Islet of Langerhans (tissue), 1 donor: ENCODE results near the gene FLNA.
"Not testable (repeated sequence)": the region's sequence is repeated elsewhere in the genome, so short reads cannot be mapped to it uniquely, and the experiment has no call there.

Experiments used
- FAIRE-seq: peaks from one replicate; lab custom pipeline; 2011; peaks lifted over from hg19 to GRCh38; lab: Jason Lieb, UNC

FLNA gene

DNA sequence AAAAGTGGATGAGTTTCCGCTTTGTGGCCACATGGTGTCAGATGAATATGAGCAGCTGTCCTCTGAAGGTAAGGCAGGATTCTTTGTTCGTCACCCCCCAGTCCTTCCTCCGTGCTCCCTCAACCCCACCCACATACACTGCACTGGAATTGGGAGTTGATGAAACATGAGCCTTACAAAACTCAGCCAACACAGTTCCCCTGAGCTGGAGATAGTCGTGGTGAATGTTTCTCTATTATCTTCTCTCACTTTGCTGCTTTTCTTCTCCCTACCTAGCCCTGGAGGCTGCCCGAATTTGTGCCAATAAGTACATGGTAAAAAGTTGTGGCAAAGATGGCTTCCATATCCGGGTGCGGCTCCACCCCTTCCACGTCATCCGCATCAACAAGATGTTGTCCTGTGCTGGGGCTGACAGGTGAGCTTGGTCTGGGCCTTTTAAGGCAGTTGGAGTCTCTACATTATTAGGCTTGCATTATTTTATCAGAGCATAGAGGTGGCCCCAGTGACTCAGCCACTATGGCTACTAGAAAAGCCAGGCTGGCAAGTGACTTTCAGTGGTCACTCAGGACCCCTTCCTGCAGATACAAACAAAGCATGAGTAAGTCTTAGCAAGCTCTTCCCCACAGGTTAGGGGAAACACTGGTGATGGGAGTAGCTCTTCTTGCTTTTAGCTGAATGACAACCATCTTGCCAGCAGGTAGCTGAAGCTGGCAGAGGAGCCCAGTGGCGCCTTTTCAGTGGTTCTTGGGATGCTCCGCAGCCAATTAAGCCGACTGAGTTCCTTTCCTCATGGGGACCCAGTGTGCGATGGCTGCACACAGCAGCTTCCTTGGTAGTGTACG, 25.3 kb upstream of the FLNA start:
- no peak for FAIRE-seq

DNA sequence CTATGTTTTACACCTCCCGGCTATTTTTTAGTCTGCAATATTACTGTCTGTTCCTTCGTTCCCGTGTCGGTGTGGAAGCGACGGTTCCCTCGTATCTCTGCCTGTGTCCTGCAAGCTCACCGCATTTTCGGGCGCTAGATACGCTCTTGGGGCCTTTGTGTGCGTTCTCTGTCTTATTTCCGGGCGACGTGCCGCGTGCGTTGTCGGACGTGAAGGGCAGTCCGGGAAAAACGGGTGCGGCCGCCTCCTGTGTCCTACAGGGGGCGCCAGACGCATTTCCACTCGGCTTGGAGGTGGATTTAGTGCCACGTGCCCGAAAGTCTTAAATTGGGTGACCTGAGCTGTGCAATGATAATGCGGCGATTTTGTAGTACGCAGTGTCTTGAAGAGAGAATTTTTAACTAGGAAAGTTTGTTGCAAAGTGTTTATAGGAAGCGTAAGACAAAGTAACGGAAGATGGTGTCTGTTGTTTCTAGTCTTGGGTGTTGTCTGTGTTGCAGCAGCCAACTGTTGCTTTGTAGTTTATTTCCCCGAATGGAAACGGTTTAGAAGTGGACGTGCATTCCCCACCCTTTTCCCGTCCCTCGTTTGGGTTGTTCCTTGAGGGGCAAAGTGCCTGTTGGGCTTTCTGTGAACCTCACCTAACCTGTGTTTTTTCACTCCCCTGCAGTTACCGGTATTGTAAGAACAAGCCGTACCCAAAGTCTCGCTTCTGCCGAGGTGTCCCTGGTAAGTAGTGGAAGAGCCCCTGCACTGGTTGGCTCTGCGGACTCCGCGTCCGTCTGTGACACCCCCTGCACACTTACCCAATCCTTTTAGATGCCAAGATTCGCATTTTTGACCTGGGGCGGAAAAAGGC, 24.5 kb upstream of the FLNA start:
- peak; percentile 70 for FAIRE-seq

DNA sequence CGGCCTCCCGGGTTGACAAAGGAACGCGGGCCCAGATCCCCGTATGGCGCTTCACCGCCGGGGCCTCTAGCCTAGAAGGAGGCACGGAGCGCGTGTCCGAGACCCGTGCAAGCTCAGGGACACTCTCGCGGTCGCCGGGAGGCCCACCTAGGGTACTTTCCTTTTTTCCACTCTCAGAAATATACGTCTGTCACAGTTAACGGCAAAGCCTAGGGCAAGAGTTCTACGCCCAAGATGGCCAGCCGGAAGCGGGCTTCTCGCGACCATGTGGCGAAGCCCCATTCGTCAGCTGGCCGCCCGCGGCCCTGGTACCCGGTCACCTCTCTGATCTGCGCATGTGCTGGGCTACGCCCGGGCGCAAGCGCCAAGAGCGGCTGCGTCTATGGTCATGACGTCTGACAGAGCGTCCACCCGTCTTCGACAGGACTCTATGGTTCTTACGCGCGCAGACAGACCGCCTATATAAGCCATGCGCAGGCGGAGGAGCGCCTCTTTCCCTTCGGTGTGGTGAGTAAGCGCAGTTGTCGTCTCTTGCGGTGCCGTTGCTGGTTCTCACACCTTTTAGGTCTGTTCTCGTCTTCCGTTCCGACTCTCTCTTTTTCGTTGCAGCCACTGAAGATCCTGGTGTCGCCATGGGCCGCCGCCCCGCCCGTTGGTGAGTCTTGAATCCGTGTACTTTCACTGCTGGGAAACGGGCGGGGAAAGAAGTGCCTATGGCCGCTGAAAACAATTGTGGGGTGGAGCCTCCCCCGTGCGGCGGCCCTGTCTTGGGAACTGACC, 23.6 kb upstream of the FLNA start, which contains the start of gene RPL10:
Gene RPL10 (plus strand): TSS at position 490 of the 780 bp plus-strand sequence. CDS start 143 bp downstream, at position 633.
- FAIRE-seq: peak; percentile 5

DNA sequence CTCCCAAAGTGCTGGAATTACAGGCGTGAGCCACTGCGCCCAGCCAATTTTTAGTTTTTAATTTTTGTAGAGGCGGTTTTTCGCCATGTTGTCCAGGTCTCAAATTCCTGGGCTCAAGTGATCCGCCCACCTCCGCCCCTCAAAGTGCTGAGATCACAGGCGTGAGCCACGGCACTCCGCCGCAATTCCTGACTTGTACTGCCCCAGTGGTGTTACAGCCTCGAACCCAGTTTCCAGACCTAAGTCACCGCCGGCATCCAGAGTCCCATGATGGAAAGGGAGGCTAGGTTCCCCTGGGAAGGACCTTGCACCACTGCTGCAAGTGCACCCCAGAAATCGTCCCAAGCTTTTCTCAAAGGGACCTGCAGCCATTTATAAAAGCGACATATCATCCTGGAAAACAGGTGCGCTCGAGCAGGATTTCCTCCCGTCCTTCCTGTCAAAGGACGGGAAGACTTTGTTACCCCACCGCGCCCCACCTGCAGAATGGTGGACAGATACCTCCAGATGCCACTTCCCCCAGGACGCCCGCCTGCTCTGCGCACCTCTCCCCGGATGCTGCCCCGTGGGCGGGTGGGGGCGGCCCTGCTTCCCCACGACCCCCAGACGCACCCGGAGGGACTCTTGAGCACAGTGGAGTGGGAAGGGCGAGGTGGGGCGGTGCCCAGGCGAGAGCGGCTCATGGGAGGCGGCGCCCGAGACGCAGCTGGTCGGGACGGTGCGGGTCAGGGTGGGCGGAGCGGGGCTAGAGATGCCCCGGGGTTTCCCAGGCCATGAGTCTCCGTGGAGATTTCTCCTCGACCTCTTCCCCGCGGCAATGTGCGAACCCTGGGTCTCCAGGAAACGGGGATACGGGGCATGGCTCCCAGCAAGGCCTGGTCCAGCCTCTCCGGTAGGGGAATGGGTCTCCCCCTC, 22.8 kb upstream of the FLNA start:
- no peak for FAIRE-seq

- FAIRE-seq: not testable (repeated sequence)
Observed at GRCh38 chrX:154396363-154396762, 21.9 kb upstream of the FLNA start.

GRCh38 chrX:154389812-154390747, 15.6 kb upstream of the FLNA start:
- not testable (repeated sequence) for FAIRE-seq

GRCh38 chrX:154388649-154389048, 14.2 kb upstream of the FLNA start:
- FAIRE-seq: not testable (repeated sequence)

DNA sequence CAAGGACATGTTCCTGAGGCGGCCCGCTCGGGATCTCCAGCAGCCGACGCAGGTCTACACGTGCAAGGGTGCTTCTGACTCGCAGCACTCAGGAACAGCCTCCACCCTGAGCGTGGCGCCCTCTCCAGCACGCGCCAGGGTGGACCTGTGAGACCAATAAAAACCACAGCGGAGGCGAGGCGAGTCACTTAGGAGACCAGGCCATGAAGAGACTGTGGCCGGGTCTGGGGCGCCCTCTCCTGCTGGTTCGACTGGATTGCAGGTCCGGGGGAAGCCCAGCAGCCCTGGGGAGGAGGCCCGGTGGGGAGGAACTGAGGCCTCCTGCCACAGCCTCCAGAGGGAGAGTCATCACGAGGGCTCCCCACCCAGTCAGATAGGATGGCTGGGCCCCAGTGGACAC, 13.7 kb upstream of the FLNA start:
- not testable (repeated sequence) for FAIRE-seq

DNA sequence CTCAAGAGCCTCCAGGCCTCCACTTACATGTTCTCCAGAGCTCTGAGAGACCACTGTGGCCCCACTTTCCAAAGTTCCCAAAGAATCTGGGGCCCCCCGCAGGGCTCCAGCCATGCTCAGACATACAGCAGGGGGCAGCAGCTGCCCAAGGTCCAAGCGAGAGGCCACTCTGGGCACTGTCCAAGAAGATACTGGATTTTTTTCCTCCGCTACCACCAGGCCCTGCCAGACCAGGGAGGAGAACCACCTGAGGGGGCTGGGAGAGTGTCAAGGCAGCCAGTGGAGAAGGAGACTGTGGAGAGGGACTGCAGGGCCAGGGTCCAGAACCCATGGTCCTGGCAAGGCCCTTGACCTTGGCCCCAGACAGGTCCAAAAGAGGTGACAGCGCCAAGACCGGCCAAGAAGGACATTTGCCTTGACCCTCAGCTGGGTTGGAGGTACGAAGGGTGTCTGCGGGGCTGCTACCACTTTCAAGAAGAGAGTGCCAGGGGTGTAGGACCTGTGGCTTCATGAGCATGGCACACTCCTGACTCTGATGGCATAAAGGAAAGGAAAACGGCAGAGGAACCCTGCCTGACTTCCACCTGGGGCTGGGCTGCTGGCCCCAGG, 10.0 kb upstream of the FLNA start:
- no peak for FAIRE-seq

- no peak for FAIRE-seq
Observed at GRCh38 chrX:154383359-154384283, 9.2 kb upstream of the FLNA start.

- FAIRE-seq: no peak
Observed at GRCh38 chrX:154382483-154383069, 8.1 kb upstream of the FLNA start.

DNA sequence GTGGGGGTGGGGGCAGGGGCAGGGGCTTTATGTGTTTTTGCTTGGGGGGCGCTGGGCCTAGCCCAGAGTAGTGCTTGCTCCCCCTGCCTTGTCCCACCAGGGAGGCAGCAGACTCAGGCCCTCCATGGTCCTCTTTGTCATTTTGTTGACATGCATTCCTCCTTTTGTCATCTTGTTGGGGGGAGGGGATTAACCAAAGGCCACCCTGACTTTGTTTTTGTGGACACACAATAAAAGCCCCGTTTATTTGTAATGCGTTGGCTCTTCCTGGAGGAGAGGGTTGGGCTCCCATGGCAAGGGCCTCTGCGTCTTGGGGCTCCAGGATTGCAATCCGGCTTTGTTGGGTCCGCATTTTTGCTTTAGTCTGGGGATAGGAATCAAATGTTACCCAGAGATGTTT, 6.8 kb upstream of the FLNA start:
- no peak for FAIRE-seq

DNA sequence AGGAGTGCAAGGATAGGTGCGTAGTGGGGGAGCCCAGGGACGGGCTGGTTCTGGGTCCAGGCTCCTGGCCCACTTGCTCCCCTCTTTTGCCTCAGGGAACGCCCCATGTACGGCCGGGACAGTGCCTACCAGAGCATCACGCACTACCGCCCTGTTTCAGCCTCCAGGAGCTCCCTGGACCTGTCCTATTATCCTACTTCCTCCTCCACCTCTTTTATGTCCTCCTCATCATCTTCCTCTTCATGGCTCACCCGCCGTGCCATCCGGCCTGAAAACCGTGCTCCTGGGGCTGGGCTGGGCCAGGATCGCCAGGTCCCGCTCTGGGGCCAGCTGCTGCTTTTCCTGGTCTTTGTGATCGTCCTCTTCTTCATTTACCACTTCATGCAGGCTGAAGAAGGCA, 6.4 kb upstream of the FLNA start:
- no peak for FAIRE-seq

DNA sequence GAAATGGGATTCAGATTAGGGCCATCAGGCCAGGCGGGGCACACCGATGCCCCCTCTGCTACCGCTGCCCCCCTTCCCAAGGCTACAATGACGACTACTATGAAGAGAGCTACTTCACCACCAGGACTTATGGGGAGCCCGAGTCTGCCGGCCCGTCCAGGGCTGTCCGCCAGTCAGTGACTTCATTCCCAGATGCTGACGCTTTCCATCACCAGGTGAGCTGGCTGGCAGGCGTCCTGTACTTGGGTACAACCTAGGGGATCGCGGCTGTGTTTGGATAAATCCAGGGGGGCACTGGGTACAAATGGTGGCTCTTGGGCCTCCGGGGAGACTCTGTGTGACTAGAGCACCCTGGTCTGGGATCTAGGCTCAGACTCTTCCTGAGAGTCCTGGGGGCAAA, 5.7 kb upstream of the FLNA start:
- no peak for FAIRE-seq

GRCh38 chrX:154379569-154379951, 5.1 kb upstream of the FLNA start:
- no peak for FAIRE-seq

- FAIRE-seq: peak; percentile 72
Observed at GRCh38 chrX:154378799-154379568, 4.5 kb upstream of the FLNA start, which contains the start of gene EMD. EMD (plus strand) TSS chrX:154379295; CDS start chrX:154379485, 190 bp downstream.

DNA sequence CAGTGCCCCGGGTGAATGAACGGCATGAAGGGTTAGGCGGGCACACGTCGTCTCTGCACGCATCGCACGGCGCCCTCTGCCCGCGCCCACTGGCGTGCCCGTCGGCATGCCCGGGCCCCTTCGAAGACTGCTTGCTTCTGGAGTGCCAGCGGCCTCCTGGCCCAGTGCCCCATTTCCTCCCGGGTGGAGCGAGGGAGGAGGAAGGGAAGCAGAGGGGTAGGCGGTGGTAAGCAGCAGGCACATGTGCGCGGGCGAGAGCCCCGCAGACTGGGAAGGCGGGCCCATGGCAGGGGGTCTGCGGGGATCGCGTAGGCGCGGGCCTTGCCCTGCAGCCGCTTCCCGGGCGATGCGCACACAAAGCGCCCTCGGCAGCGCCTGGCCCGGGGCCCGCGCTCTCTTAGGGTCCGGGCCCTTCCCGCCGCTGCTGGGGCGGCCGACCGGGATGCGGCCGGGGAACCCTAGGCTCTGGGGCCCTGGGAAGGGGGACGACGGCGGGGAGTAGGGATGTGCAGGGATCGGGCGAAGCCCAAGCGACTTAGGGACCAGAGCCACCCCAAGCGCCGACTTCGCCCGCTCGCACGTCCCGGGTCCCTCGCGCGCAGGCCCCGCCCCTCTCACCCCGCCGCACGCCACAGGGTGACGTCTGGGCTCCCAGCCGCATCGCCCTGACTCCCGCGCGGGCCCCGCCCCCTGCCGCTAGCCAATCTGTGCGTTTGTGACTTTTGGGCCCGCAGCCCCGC, 3.8 kb upstream of the FLNA start:
- FAIRE-seq: no peak
